A549 (cell line): ENCODE measurements around the gene C2.

Source experiments
- CBX8 ChIP-seq: fragments of 200-600 bp; sonication (generic); IDR thresholded peaks from 2 replicates; pipeline ENCODE4 v1.6.1; 2016
- POLR2A ChIP-seq: IDR thresholded peaks from 2 replicates; pipeline ENCODE4 v1.6.1; 2012; ENCODE audit warnings: mild to moderate bottlenecking, low read length
- RAD21 ChIP-seq, 2 experiments: fragments of >200 bp in 1 of 2; sonication (Bioruptor Twin) in 1 of 2; formaldehyde crosslinking in 1 of 2; IDR thresholded peaks in 1 of 2; conservative IDR thresholded peaks in 1 of 2; 2 replicates in 1 of 2; 3 replicates in 1 of 2; pipeline ENCODE4 v1.6.1; 2012 to 2018; ENCODE audit warnings: inconsistent platforms in 1 of 2
- TF ChIP-seq, protein P1 (sequence below): IDR thresholded peaks from 2 replicates; pipeline ENCODE4 v1.6.1; 2012

DNA sequence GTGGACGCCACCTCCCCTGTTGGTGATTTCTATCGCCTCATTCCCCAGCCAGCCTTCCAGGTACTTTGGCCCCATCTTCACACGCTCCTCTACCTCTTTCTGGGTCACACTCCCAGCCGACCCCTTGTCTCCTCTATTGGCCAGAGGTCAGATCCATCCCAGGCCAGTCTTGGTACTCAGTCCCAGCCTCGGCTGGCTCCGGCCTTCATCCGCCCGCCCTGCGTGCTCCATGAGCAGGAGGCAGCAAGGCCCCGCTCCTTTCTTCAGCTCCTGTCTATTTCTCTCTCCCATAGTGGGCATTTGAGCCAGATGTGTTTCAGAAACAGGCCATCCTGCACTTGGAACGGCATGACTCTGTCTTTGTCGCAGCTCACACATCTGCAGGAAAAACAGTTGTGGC lies 34.1 kb downstream of the C2 start:
- no peak for TF ChIP-seq RAD21 (conservative IDR thresholded peaks at IDR 0.05 in 1 of 2, IDR thresholded peaks at IDR 0.05 in 1 of 2)
- TF ChIP-seq POLR2A = no peak
- no peak for TF ChIP-seq CBX8
- TF ChIP-seq, protein P1, sequence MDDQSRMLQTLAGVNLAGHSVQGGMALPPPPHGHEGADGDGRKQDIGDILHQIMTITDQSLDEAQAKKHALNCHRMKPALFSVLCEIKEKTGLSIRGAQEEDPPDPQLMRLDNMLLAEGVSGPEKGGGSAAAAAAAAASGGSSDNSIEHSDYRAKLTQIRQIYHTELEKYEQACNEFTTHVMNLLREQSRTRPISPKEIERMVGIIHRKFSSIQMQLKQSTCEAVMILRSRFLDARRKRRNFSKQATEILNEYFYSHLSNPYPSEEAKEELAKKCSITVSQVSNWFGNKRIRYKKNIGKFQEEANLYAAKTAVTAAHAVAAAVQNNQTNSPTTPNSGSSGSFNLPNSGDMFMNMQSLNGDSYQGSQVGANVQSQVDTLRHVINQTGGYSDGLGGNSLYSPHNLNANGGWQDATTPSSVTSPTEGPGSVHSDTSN = no peak
